ENCODE data around the gene PARD3.

DNA sequence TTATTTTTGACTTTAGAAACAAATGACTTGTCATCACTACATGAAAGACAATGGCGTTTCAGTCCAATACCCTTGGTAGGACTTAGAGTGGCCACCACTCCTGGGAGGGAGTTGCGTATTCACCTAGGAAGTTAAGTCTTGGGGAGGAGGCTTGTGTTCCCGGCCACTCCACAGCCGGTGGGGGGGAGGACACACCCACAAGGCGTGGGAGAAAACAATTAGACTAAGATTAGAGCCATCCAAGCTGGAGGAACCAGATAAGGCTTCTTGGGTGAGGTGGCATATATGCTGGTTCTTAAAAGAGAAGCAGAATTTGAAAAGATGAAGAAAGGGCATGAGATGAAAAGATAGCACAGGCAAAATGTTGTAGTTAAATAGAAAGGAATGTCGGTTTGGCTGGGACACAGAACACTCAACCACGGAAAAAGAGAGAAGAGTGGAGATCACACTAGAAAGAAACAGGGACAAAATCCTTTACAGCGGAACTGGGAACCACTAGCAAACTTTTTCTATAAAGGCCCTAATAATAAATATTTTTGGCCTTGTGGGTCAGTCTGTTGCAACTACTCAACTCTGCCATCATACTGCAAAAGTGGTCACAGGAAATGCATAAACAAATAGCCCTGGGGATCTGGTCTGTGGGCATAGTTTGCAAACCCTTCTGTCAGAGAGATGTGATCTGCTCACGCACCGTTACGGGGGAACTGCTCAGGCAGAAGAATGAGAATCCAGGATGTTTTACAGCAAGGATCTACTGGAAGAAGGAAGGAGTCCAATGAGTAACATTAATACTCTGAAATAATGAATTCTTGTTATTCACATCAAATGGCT is 651.8 kb downstream of the PARD3 start:
- TF ChIP-seq POLR2AphosphoS5 (IDR thresholded peaks at IDR 0.05; ENCODE audit: low read depth, low read length) (no peak), TAF1 (IDR thresholded peaks at IDR 0.05; ENCODE audit: borderline replicate concordance, insufficient read depth, low read length) (no peak), SIN3A (IDR thresholded peaks at IDR 0.05; ENCODE audit: borderline replicate concordance, insufficient read depth, low read length) (no peak), REST (IDR thresholded peaks at IDR 0.05; ENCODE audit: insufficient read depth in 1 of 2, low read depth in 2 of 2, low read length in 2 of 2) (no peak), FOXP2 (optimal IDR thresholded peaks at IDR 0.05; ENCODE audit: borderline replicate concordance, extremely low read depth, extremely low read length, insufficient read depth) (no peak)
